RPMI8226 (cell line): ENCODE measurements around the gene SIGLEC5.

Experiments
- DNase-seq: peaks from one replicate; pipeline ENCODE4 v3.0.0-alpha.2; 2015

Gene SIGLEC5

GRCh38 chr19:51587264-51588191 is 42.7 kb downstream of the SIGLEC5 start:
- DNase-seq: no peak

DNA sequence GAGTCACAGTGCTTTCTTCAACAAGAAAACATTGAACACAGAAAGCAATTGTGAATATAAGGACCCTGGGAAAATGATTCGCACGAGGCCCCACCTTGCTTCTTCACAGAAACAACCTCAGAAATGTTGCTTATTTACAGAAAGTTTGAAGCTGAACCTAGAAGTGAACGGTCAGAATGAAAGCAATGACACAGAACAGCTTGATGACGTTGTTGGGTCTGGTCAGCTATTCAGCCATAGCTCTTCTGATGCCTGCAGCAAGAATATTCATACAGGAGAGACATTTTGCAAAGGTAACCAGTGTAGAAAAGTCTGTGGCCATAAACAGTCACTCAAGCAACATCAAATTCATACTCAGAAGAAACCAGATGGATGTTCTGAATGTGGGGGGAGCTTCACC is 43.4 kb downstream of the SIGLEC5 start:
- DNase-seq: no peak

DNA sequence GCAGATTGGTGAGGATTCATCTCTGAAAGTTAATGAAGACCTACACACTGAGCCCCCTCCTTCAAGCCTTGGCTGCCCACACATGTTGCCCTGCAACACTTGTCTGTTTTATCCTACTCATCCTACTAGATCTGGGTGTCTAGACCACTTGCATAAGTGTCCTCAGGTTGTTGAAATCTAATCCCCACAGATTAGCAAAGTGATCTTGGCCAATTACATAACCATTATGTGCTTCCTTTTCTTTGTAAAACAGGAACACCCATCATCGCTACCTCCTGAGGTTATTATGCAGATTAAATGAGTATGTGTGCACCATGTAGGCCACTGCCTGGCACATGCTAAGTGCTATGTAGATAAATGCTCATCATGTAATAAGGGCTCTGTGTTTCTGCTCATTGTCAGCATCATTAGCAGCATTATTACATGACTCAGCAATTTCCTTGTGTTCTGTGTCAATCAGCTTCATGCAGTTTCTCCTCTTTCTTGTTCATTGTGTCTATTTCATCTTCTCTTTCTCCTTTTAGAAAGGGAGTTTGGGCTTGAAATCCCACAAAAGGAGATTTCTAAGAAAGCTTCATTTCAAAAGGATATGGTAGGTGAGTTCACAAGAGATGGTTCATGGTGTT is 44.0 kb downstream of the SIGLEC5 start:
- no peak for DNase-seq

GRCh38 chr19:51576850-51577249 is 53.4 kb downstream of the SIGLEC5 start:
- DNase-seq: no peak

DNA sequence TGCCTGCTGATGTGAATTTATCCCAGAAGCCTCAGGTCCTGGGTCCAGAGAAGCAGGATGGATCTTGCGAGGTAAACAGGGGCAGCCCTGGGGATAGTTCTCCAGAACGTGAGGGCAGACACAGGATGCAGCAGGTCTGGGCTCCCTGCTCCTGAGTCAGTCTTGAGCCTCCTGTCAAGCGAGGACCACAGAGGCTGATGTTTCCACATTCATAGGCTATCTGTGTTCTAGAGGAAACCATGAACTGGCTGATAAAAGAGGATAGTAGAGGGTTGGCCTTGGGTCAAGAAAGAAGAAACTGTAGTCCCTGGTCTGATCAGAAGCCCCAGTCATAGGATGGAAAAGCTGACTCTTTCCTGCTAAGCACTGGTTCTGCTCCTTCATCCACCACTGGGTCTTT is 56.9 kb downstream of the SIGLEC5 start:
- no peak for DNase-seq

DNA sequence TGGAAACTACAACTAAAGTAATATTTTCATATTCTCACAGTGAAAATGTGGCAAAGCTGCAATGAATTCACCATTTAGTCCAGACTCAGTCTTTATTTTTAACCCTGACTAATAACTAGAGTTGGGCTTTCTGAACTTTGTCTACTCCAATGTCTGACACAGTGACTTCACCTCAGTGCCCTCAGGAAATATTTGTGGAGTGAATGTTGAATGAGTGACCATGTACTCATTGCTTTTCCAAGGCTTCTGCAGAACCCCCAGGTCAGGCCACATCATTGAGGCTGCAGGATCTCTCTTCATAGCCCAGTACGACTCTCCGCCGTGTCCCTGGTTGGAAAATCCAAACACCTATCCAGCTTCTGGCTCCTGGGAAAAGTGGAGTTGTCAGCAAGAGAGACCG is 57.3 kb downstream of the SIGLEC5 start:
- DNase-seq: no peak

GRCh38 chr19:51572410-51572809 is 57.8 kb downstream of the SIGLEC5 start:
- DNase-seq: peak; percentile 65

DNA sequence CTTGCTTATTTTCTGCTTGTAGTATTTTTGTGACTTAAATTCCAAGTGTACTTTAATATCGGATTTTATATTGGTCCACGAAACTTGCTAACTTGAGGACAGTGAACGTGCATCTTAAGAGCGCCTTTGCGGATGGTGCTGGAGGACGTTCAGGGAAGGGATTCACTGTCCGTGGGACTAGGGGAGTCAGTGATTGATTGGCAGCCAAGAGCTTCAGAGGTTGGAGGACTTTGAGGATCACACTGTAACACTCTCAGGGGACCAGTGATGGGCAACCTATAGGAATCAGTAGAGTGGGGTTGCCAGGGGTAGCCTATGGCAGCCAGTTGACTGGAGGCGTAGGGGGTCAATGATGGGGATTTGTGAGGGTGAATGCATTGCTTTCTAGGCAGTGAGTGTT is 58.6 kb downstream of the SIGLEC5 start:
- no peak for DNase-seq

DNA sequence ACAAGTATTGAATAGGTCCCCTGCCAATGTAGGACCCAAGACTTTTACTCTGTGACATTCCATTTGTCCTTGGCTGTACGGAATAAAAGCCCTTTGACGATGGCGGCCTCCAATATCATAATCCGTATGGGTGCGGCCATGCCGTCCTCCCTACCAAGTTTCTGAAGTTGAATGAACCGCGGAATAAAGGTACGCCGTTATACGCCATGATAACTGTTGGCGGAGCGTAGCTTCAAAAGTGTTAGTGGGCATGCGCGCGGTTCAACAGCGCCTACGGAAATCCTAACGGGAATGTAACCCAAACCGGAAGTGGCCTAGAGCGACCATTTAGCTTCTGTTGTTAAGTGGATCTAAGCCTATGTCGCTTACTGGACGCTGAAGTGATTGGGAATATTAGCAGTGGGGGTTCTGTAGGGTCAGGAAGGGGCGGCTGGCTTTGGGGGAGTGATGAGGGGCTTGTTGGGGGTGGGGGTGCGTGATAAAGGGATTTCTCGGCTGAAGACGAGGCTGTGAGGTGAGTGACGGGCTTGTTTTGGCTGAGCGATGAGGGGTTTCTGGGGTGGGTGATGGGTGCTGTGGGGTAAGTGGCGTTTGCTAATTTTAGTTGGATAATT is 59.1 kb downstream of the SIGLEC5 start, which contains the start of gene ZNF175:
Gene ZNF175 (plus strand): TSS at position 322 of the 614 bp plus-strand sequence. CDS start 2,047 bp downstream, outside the sequence.
- DNase-seq: peak; percentile 95

DNA sequence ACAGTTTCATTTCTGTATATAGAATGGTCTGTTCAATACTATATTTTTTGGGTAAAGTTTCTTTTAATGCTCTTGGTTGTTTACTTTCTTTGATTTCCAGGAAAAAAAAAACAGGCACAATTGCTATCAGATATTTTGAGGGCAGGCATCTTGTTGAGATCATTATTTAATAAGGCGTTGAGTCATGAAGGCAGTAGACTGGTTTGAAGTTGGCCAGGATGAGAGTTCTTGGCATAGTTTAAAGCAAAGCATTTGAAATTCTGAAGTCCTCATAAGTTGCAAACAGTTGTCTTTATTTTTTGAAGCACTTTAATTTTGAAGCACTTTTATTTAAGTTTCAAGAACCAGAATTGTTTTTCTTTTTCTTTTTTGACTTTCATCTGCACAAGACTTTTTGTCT is 61.7 kb downstream of the SIGLEC5 start:
- DNase-seq: no peak

DNA sequence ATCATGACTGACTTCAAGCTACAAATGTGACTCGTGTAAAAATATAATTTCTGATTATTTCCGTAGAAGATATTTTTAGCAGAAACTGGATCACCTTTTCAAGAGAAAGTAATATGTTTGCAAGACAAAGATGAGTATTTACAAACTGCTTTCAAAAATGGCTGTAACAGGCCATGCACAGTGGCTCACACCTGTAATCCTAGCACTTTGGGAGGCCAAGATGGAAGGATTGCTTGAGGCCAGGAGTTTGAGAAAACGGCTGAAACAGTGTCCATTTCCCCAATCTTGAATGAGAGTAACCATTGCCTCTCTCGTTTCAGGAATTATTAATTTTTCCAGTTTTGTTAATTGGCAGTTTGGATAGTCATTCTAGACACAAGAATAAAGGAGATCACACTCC is 62.6 kb downstream of the SIGLEC5 start:
- DNase-seq: no peak

- no peak for DNase-seq
Observed at GRCh38 chr19:51566489-51567100, 63.6 kb downstream of the SIGLEC5 start.

- DNase-seq: no peak
Observed at GRCh38 chr19:51565583-51565982, 64.6 kb downstream of the SIGLEC5 start.

DNA sequence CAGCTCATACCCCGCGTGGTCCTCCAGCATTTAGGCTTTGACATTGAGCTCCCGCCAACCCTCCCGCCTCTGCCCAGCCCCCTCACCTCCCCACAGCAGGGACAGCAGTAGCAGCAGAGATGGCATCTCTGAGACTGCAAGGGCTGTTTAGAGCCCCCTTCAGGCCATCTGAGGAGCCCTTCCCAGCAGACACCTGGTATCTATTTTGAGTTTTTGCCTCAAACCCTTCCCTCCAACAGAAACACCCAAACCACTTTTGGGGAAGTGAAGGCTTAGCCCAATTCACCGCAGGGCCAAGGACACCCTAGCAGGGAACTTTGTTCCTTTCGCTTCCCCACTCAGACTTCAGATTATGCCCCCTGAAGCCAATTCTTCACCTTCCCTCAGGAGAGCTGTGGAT is 65.4 kb downstream of the SIGLEC5 start:
- peak; percentile 75 for DNase-seq
